ENCODE measurements around the gene CFAP54. TPM values are rescaled to one million over a fixed set of nuclear protein-coding genes. Genes with fewer than 3 reads are reported as not detected.

The CFAP54 gene
- total and polyA plus RNA-seq, 2 donors (not counting 3 experiments of a cell fraction or from before 2014, with no cell fraction given): 3.6 to 26.9 TPM

DNA sequence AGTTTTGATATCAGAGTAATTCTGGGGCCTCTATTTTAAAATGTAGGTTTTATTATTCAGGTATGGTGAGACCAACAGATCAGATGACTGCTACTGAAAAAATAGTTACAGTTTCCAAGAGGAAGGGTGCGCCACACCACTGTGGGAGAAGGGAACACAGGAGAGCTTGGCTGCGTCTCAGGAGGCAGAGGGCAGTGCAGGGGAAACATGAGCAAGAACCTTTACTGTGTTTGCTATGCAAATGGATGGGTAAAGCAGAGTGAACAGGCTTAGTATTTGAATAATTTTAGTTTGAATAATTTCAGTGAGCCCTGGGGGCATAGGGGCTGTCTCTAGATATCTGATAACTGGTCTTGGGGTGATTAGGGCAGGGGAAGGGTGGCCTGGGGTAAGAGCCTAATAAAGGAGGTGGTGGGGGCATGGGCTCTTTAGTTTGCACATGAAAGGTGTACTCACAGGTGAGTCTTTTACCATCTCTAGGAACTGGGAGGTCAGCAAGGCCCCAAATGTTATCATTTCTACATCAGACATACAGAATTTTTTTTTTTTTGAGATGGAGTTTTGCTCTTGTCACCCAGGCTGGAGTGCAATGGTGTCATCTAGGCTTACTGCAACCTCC, 220.9 kb downstream of the CFAP54 start:
- Histone ChIP-seq H2AFZ (ENCODE audit: low read depth, low read length) (no peak overlapping the region), H3K79me2 (ENCODE audit: control insufficient read depth, insufficient read depth, low read length) (no peaks in the 10 kb centered on the region), H3K4me3 (replicated peaks in 1 of 3; ENCODE audit: insufficient read depth in 1 of 3, low read depth in 1 of 3, low read length in 3 of 3) (no peak overlapping the region), H3K27ac (ENCODE audit: insufficient read depth, low read depth, low read length) (no peak overlapping the region), H3K27me3 (ENCODE audit: control insufficient read depth in 2 of 2, insufficient read depth in 2 of 2, low read length in 2 of 2) (no peaks in the 10 kb centered on the region), H3K36me3 (ENCODE audit: control insufficient read depth in 2 of 2, extremely low read depth in 1 of 2, insufficient read depth in 2 of 2, low read length in 2 of 2) (peaks cover 0 to 4% of the 10 kb centered on the region in 2 experiments), H3K9me3 (replicated peaks; ENCODE audit: control insufficient read depth, insufficient read depth, low read length) (no peaks in the 10 kb centered on the region), H3K4me2 (ENCODE audit: insufficient read depth, low read length) (no peak overlapping the region), H3K9ac (replicated peaks; ENCODE audit: extremely low read depth, insufficient read depth, low read length) (no peak overlapping the region), H4K20me1 (replicated peaks; ENCODE audit: control insufficient read depth, extremely low read depth, insufficient read depth, low read length) (no peaks in the 10 kb centered on the region), H3K4me1 (ENCODE audit: control insufficient read depth, extremely low read depth, insufficient read depth, low read length) (no peaks in the 10 kb centered on the region), H3K9me1 (replicated peaks; ENCODE audit: control insufficient read depth, extremely low read depth, insufficient read depth, low read length) (no peaks in the 10 kb centered on the region)
- ChIA-PET CTCF (no interaction called here), POLR2A (no interaction called here)
- no TSS peak for BruUV-seq (replicated peaks)
- dilution Hi-C loops (cut with MboI; ENCODE audit: extremely low pct_ligation_motif_present, low sequenced_read_pairs): no loop called here
- FAIRE-seq (no peak), DNase-seq (ENCODE audit: low read depth, low spot score) (no peak)
- intact Hi-C loops (cut with micrococcal nuclease): no loop called here
- TF ChIP-seq MYC (IDR thresholded peaks at IDR 0.05; ENCODE audit: low read depth, low read length): no peak
- TF ChIP-seq POLR2A (IDR thresholded peaks at IDR 0.05; ENCODE audit: low read depth, low read length): no peak
- TF ChIP-seq EZH2 (IDR thresholded peaks at IDR 0.05; ENCODE audit: borderline replicate concordance, low read depth, low read length, severe bottlenecking): no peak

DNA sequence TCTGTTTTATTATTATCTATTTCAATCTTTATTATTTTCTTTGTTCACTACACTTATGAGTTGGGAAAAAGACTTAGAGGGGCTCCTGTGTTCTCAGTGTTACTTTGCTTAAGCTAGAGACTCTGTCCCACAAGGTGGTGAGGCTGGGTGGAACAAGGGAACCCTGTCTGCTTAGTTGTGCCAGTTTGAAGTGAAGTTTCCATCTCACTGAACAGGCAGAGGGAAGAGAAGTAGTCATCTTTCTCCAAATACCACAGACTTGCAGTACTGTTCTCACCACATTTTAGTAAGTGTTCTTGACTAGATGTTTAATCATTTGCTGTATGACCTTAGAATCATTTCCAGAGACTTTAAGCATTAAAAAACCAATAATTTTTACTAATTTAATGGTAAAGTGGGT, 222.0 kb downstream of the CFAP54 start:
- no peak for DNase-seq (ENCODE audit: low read depth, low spot score)
- ChIA-PET POLR2A (no interaction called here), CTCF (interaction anchor here (1.0 to 1.2 kb wide), 3 partner anchors 20 to 42 kb away, joined by 3 to 4 read pairs (median 3); no protein-coding TSS in a partner anchor)
- Histone ChIP-seq H3K27me3 (ENCODE audit: control insufficient read depth in 2 of 2, insufficient read depth in 2 of 2, low read length in 2 of 2) (no peaks in the 10 kb centered on the region), H3K4me1 (ENCODE audit: control insufficient read depth, extremely low read depth, insufficient read depth, low read length) (no peaks in the 10 kb centered on the region), H3K36me3 (ENCODE audit: control insufficient read depth in 2 of 2, extremely low read depth in 1 of 2, insufficient read depth in 2 of 2, low read length in 2 of 2) (peaks cover 0 to 4% of the 10 kb centered on the region in 2 experiments), H3K9me1 (replicated peaks; ENCODE audit: control insufficient read depth, extremely low read depth, insufficient read depth, low read length) (no peaks in the 10 kb centered on the region), H3K9ac (replicated peaks; ENCODE audit: extremely low read depth, insufficient read depth, low read length) (no peak overlapping the region), H3K27ac (ENCODE audit: insufficient read depth, low read depth, low read length) (no peak overlapping the region), H3K4me2 (ENCODE audit: insufficient read depth, low read length) (no peak overlapping the region), H3K79me2 (ENCODE audit: control insufficient read depth, insufficient read depth, low read length) (no peaks in the 10 kb centered on the region), H3K4me3 (replicated peaks in 1 of 3; ENCODE audit: insufficient read depth in 1 of 3, low read depth in 1 of 3, low read length in 3 of 3) (no peak overlapping the region), H3K9me3 (replicated peaks; ENCODE audit: control insufficient read depth, insufficient read depth, low read length) (no peaks in the 10 kb centered on the region), H4K20me1 (replicated peaks; ENCODE audit: control insufficient read depth, extremely low read depth, insufficient read depth, low read length) (no peaks in the 10 kb centered on the region), H2AFZ (ENCODE audit: low read depth, low read length) (no peak overlapping the region)
- TF ChIP-seq MYC (IDR thresholded peaks at IDR 0.05; ENCODE audit: low read depth, low read length) (no peak), POLR2AphosphoS5 (IDR thresholded peaks at IDR 0.05; ENCODE audit: insufficient read depth, low read depth, low read length) (no peak), EZH2 (IDR thresholded peaks at IDR 0.05; ENCODE audit: borderline replicate concordance, low read depth, low read length, severe bottlenecking) (no peak), JUN (IDR thresholded peaks at IDR 0.05; ENCODE audit: borderline replicate concordance, insufficient read depth, insufficient read length, low read depth) (no peak)
- TF ChIP-seq, protein P1, sequence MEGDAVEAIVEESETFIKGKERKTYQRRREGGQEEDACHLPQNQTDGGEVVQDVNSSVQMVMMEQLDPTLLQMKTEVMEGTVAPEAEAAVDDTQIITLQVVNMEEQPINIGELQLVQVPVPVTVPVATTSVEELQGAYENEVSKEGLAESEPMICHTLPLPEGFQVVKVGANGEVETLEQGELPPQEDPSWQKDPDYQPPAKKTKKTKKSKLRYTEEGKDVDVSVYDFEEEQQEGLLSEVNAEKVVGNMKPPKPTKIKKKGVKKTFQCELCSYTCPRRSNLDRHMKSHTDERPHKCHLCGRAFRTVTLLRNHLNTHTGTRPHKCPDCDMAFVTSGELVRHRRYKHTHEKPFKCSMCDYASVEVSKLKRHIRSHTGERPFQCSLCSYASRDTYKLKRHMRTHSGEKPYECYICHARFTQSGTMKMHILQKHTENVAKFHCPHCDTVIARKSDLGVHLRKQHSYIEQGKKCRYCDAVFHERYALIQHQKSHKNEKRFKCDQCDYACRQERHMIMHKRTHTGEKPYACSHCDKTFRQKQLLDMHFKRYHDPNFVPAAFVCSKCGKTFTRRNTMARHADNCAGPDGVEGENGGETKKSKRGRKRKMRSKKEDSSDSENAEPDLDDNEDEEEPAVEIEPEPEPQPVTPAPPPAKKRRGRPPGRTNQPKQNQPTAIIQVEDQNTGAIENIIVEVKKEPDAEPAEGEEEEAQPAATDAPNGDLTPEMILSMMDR (IDR thresholded peaks at IDR 0.05; ENCODE audit: extremely low read depth in 1 of 2, insufficient read depth in 1 of 2, low read depth in 1 of 2, low read length in 2 of 2): no peak
- dilution Hi-C loops (cut with MboI; ENCODE audit: extremely low pct_ligation_motif_present, low sequenced_read_pairs): no loop called here
- intact Hi-C loops (cut with micrococcal nuclease): no loop called here
- no peak for FAIRE-seq
- no TSS peak for BruUV-seq (replicated peaks)

All from endothelial cell of umbilical vein (primary cell).